Naive B cell (primary cell): Measurements from ENCODE around the gene MED13L. TPM values are rescaled to one million over a fixed set of nuclear protein-coding genes. Genes with fewer than 3 reads are reported as not detected.

Experiments
- ATAC-seq, 2 donors: fragments of 150-1000 bp; cut with Tn5 transposase; 2 replicates each; pipeline ENCODE4 v1.10.0; 2021; ENCODE audit warnings: low read depth in 2 of 2, mild to moderate bottlenecking in 2 of 2, moderate library complexity in 2 of 2
- DNase-seq: peaks from one replicate; pipeline ENCODE4 v3.0.0; 2022
- H3K27ac Mint-ChIP-seq, 6 donors: one replicate each; pipeline ENCODE4 v1.8.0; 2020 to 2022; ENCODE audit warnings: mild to moderate bottlenecking in 6 of 6, mixed read lengths in 6 of 6, moderate library complexity in 5 of 6, inconsistent platforms in 2 of 6
- H3K27me3 Mint-ChIP-seq, 3 donors: one replicate each; pipeline ENCODE4 v1.8.0; 2021 to 2022; ENCODE audit warnings: mixed read lengths in 3 of 3, mild to moderate bottlenecking in 1 of 3
- H3K36me3 Mint-ChIP-seq, 2 donors: one replicate each; pipeline ENCODE4 v1.8.0; 2020 to 2022; ENCODE audit warnings: mixed read lengths in 2 of 2, inconsistent platforms in 1 of 2, mild to moderate bottlenecking in 1 of 2
- H3K4me1 Mint-ChIP-seq, 3 donors: one replicate each; pipeline ENCODE4 v1.8.0; 2020 to 2022; ENCODE audit warnings: mixed read lengths in 3 of 3, inconsistent platforms in 1 of 3, mild to moderate bottlenecking in 1 of 3, moderate library complexity in 1 of 3
- H3K4me3 Mint-ChIP-seq, 8 donors: one replicate each; pipeline ENCODE4 v1.8.0; 2020 to 2022; ENCODE audit warnings: mild to moderate bottlenecking in 8 of 8, mixed read lengths in 8 of 8, moderate library complexity in 8 of 8, inconsistent platforms in 2 of 8
- H3K9me3 Mint-ChIP-seq, 7 donors: one replicate each; pipeline ENCODE4 v1.8.0; 2020 to 2022; ENCODE audit warnings: mixed read lengths in 7 of 7, mild to moderate bottlenecking in 5 of 7, inconsistent platforms in 2 of 7, moderate library complexity in 1 of 7
- polyA plus RNA-seq, 6 donors: library from polyadenylated mRNA; unstranded; fragments of 300-500 nt; fragmentation: Illumina TruSeq; gene quantifications; one replicate each; pipeline ENCODE4 v1.2.3, GENCODE V29; 2021; ENCODE audit warnings: low read depth in 6 of 6

Gene MED13L
- polyA plus RNA-seq, 6 donors from 2014 or later, result 12.5 to 19.2 (median 16.2) TPM

DNA sequence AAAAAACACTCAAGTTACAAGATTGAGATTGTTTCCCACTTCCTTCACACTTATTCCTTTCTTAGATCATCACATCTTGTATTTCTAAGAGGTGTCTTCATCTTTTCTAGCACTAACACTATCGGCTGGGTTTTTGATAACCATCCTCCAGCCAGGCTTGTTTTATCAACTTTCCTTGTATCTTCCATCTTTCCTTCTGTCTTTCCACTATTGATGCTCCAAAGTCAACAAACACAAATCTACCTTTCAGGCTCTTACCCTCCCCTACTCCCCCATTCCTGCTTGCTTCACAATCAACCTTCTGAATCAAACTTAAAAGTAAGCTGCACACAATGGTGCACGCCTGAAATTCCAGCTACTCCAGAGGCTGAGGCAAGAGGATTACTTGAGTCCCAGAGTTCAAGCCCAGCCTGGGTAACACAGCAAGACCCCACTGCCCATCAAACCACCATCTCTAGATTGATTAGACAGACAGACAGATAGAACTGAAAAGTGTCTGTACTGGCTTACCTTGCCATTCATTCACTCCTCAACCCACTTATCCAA is 12.9 kb downstream of the MED13L start:
- ATAC-seq (no peak), DNase-seq (no peak)
- no peaks in the 10 kb centered on the region for H3K36me3 Mint-ChIP-seq
- H3K4me3 Mint-ChIP-seq, result peak overlapping the region in 4 of 8 donors; percentile 9 to 62 (median 42)
- peak overlapping the region in 4 of 6 donors; percentile 1 to 84 (median 43) for H3K27ac Mint-ChIP-seq
- H3K4me1 Mint-ChIP-seq, result peaks cover 30 to 38% (median 37%) of the 10 kb centered on the region in 3 donors
- no peaks in the 10 kb centered on the region for H3K27me3 Mint-ChIP-seq
- H3K9me3 Mint-ChIP-seq, result no peaks in the 10 kb centered on the region

DNA sequence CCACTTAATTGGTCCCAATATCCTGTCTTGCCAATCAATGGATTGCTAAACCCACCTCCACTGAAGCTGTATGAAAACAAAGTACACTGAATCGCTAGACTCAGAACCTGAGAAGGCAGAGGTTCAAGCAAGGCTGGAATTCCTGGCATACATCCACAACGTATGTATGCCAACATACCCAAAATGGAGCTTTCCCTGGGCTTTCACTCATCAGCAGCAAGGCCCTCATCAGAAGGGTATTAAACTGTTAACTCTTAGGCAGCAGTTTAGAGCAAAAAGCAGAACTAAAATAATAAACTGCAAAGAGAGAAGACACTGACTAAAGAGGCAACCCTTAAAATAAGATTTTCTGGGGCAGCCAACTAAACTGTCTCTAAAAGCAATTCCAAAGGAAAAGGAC is 13.6 kb downstream of the MED13L start:
- peak; percentile 65 to 66 for ATAC-seq

DNA sequence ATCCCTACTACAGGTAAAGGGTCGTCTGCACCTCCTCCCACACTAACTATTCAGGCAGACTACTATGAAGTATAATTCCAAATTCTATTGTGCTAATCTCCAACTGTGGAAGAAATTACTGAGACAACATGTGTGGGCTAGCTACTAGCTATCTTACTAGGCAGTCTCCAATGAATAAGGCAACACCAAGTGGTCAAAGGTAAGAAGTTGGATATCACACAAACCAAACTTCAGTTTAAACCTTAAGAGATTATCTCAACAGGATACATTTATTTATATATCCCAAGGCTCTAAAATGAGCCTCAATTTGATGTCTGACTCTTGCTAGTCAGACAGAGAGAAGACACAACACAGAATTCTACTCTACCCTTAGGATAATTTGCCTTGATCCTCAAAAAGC is 14.1 kb downstream of the MED13L start:
- H3K4me3 Mint-ChIP-seq, result peak overlapping the region in 1 of 8 donors; percentile 29
- no peak for DNase-seq
- no peaks in the 10 kb centered on the region for H3K9me3 Mint-ChIP-seq
- no peaks in the 10 kb centered on the region for H3K36me3 Mint-ChIP-seq
- H3K27ac Mint-ChIP-seq, result peak overlapping the region in 1 of 6 donors; percentile 28
- ATAC-seq, result no peak
- H3K4me1 Mint-ChIP-seq, result peaks cover 27 to 39% (median 29%) of the 10 kb centered on the region in 3 donors
- H3K27me3 Mint-ChIP-seq, result no peaks in the 10 kb centered on the region

More for the DNA sequence above, 13.6 kb downstream of the MED13L start:
- DNase-seq, result no peak
- no peaks in the 10 kb centered on the region for H3K27me3 Mint-ChIP-seq
- H3K4me1 Mint-ChIP-seq, result peaks cover 27 to 37% (median 30%) of the 10 kb centered on the region in 3 donors
- H3K27ac Mint-ChIP-seq, result no peak overlapping the region
- no peaks in the 10 kb centered on the region for H3K36me3 Mint-ChIP-seq
- no peaks in the 10 kb centered on the region for H3K9me3 Mint-ChIP-seq
- H3K4me3 Mint-ChIP-seq, result peak overlapping the region in 3 of 8 donors; percentile 12 to 29 (median 12)

DNA sequence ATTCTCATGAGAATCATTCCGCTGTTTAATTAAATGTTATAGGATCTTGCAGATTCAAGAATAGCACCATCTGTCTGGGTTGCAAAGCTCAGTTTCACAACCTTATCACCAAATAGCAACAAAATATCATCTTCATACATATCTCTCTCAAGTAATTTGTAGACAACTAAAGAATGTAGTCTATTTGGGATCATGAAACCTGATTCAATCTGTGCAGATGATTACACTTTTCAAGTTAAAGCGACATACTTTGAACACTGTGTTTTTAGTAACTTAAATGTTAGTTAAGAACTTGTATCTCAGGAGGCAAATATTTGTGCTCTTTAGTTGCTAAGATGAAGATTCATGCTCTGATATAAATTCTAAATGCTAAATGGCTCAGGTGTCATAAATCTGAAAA is 14.8 kb downstream of the MED13L start:
- H3K4me3 Mint-ChIP-seq, result no peak overlapping the region
- H3K36me3 Mint-ChIP-seq, result no peaks in the 10 kb centered on the region
- no peak for DNase-seq
- no peaks in the 10 kb centered on the region for H3K9me3 Mint-ChIP-seq
- no peak for ATAC-seq
- no peak overlapping the region for H3K27ac Mint-ChIP-seq
- H3K27me3 Mint-ChIP-seq, result no peaks in the 10 kb centered on the region
- peaks cover 33 to 46% (median 35%) of the 10 kb centered on the region in 3 donors for H3K4me1 Mint-ChIP-seq

DNA sequence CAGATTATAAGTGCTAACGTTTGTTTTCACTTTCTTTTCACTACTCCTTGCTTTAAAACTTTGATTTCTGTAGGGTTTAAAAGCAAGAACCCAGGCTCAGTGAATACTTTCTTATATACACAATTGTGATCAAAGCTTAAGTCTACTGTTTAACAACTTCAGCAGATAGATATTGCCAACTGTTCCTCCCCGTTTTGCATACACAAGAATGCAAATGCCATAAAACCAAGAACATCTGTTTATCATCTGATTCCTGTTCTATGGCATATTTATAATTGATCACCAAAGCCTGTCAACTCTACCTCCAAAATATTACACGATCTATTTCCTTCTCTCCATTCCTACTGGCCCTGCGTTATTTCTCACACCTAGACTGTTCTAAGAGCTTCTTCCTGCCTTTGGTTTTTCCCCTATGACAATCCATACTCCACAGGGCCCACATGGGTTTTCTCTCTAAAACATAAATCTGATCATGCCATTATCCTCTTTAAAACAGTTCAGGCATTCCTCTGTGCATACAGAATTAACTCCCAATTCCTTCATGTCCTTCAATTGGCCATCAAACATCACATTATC is 15.9 kb downstream of the MED13L start:
- Mint-ChIP-seq H3K36me3 (no peaks in the 10 kb centered on the region), H3K27me3 (no peaks in the 10 kb centered on the region), H3K4me1 (peaks cover 39 to 56% (median 46%) of the 10 kb centered on the region in 3 donors), H3K9me3 (no peaks in the 10 kb centered on the region), H3K27ac (peak overlapping the region in 3 of 6 donors; percentile 0 to 41 (median 17)), H3K4me3 (peak overlapping the region in 4 of 8 donors; percentile 26 to 44 (median 34))
- DNase-seq (no peak), ATAC-seq (peak in 1 of 2 donors; percentile 21)

GRCh38 chr12:116259800-116260577 is 17.5 kb downstream of the MED13L start:
- Mint-ChIP-seq H3K4me3 (peak overlapping the region in 2 of 8 donors; percentile 45 to 62), H3K27ac (peak overlapping the region in 1 of 6 donors; percentile 0), H3K27me3 (no peaks in the 10 kb centered on the region), H3K36me3 (no peaks in the 10 kb centered on the region), H3K4me1 (peaks cover 49 to 69% (median 59%) of the 10 kb centered on the region in 3 donors), H3K9me3 (no peaks in the 10 kb centered on the region)
- ATAC-seq, result no peak
- DNase-seq, result no peak

DNA sequence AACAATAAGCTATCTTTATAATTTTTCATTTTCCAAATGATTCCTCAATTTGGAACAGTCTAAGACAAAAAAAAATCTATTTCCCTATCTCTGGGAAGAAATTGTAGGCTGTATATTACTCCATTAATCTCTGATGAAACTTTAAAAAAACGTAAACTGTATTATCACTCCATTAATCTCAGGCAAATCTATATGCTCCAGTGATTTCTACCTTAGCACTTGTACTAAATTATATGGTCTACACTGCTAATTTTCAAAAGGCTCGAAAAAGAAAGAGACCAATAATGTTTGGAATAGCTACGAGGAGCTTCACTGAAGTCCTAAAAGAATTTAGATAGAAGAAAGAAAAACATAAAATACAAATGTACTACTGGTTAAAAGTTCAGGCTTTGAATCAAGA is 19.7 kb downstream of the MED13L start:
- Mint-ChIP-seq H3K4me3 (peak overlapping the region in 2 of 8 donors; percentile 4 to 12), H3K4me1 (peaks cover 47 to 88% (median 77%) of the 10 kb centered on the region in 3 donors), H3K27ac (peak overlapping the region in 4 of 6 donors; percentile 15 to 53 (median 34)), H3K27me3 (no peaks in the 10 kb centered on the region), H3K36me3 (no peaks in the 10 kb centered on the region), H3K9me3 (peaks cover 0 to 3% (median 0%) of the 10 kb centered on the region in 7 donors)
- DNase-seq (no peak), ATAC-seq (no peak)

- Mint-ChIP-seq H3K27me3 (no peaks in the 10 kb centered on the region), H3K27ac (peak overlapping the region in 4 of 6 donors; percentile 22 to 73 (median 46)), H3K4me1 (peaks cover 52 to 88% (median 79%) of the 10 kb centered on the region in 3 donors), H3K36me3 (peaks cover 0 to 2% of the 10 kb centered on the region in 2 donors), H3K4me3 (peak overlapping the region in 3 of 8 donors; percentile 36 to 74 (median 36)), H3K9me3 (peaks cover 0 to 5% (median 1%) of the 10 kb centered on the region in 7 donors)
- no peak for DNase-seq
- ATAC-seq, result peak in 1 of 2 donors; percentile 32
These were observed 20.3 kb downstream of the MED13L start for GRCh38 chr12:116257215-116257614.

- Mint-ChIP-seq H3K9me3 (peaks cover 0 to 29% (median 18%) of the 10 kb centered on the region in 7 donors), H3K36me3 (peaks cover 0 to 5% of the 10 kb centered on the region in 2 donors), H3K4me1 (peaks cover 42 to 80% (median 77%) of the 10 kb centered on the region in 3 donors), H3K27me3 (no peaks in the 10 kb centered on the region), H3K27ac (peak overlapping the region in 2 of 6 donors; percentile 54 to 67), H3K4me3 (peak overlapping the region in 1 of 8 donors; percentile 40)
- DNase-seq (no peak), ATAC-seq (no peak)
These were observed 27.6 kb downstream of the MED13L start for GRCh38 chr12:116249938-116250337.

GRCh38 chr12:116248930-116249329 is 28.6 kb downstream of the MED13L start:
- Mint-ChIP-seq H3K27ac (peak overlapping the region in 3 of 6 donors; percentile 41 to 67 (median 49)), H3K36me3 (peaks cover 0 to 5% of the 10 kb centered on the region in 2 donors), H3K4me1 (peaks cover 46 to 80% (median 77%) of the 10 kb centered on the region in 3 donors), H3K9me3 (peaks cover 0 to 29% (median 18%) of the 10 kb centered on the region in 7 donors), H3K27me3 (no peaks in the 10 kb centered on the region), H3K4me3 (peak overlapping the region in 2 of 8 donors; percentile 56 to 64)
- ATAC-seq (no peak), DNase-seq (no peak)

DNA sequence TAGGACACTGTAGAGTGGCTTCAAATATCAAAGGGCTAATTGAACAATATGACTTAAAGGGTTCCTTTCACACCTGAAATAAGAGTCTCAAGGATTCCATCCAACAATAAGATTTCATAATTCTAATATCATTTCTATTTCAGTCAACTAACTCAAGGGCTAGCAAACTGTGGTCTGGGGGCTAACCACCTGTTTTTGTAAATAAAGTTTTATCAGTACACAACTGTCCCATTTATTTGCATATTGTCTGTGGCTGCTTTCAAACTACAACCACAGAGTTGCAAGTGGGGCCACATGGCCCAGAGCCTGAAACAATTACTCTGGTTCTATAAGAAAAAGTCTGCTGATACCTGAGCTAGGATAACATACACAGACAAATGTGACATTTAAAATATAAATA is 29.1 kb downstream of the MED13L start:
- ATAC-seq, result no peak
- Mint-ChIP-seq H3K4me3 (peak overlapping the region in 1 of 8 donors; percentile 56), H3K27ac (peak overlapping the region in 2 of 6 donors; percentile 41 to 45), H3K36me3 (peaks cover 0 to 5% of the 10 kb centered on the region in 2 donors), H3K27me3 (no peaks in the 10 kb centered on the region), H3K4me1 (peaks cover 51 to 81% (median 79%) of the 10 kb centered on the region in 3 donors), H3K9me3 (peaks cover 0 to 29% (median 18%) of the 10 kb centered on the region in 7 donors)
- DNase-seq, result no peak

DNA sequence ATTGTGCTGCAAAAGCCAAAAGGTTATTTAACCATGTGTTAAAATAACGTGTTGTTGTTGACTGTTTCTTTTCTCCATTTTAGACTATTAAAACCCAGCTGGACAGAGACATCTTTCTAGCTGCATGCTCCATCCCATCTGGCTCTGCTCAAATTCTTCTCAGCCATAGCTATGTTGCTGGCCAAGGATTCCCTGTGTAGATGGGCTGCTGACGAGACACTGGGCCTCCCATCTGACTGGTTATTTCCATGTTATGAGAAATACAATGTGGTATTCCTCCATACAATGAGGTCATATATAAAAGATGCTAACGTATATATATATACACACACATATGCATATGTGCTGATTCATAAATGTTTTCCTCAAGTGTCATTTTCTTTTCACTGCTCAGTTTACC is 30.1 kb downstream of the MED13L start:
- no peak for DNase-seq
- peaks cover 0 to 4% of the 10 kb centered on the region in 2 donors for H3K36me3 Mint-ChIP-seq
- no peaks in the 10 kb centered on the region for H3K27me3 Mint-ChIP-seq
- peaks cover 49 to 80% (median 77%) of the 10 kb centered on the region in 3 donors for H3K4me1 Mint-ChIP-seq
- peak overlapping the region in 1 of 6 donors; percentile 45 for H3K27ac Mint-ChIP-seq
- ATAC-seq, result no peak
- H3K9me3 Mint-ChIP-seq, result peaks cover 0 to 26% (median 16%) of the 10 kb centered on the region in 7 donors
- H3K4me3 Mint-ChIP-seq, result peak overlapping the region in 1 of 8 donors; percentile 16
